ENCODE measurements around the gene CCDC78. TPM values are rescaled to one million over a fixed set of nuclear protein-coding genes. Genes with fewer than 3 reads are reported as not detected.
A peak's percentile ranks its signal among the peaks of the same experiment; 100 is the strongest.

The CCDC78 gene
- total and polyA plus RNA-seq, 2 donors = 4.8 to 12.4 TPM

DNA sequence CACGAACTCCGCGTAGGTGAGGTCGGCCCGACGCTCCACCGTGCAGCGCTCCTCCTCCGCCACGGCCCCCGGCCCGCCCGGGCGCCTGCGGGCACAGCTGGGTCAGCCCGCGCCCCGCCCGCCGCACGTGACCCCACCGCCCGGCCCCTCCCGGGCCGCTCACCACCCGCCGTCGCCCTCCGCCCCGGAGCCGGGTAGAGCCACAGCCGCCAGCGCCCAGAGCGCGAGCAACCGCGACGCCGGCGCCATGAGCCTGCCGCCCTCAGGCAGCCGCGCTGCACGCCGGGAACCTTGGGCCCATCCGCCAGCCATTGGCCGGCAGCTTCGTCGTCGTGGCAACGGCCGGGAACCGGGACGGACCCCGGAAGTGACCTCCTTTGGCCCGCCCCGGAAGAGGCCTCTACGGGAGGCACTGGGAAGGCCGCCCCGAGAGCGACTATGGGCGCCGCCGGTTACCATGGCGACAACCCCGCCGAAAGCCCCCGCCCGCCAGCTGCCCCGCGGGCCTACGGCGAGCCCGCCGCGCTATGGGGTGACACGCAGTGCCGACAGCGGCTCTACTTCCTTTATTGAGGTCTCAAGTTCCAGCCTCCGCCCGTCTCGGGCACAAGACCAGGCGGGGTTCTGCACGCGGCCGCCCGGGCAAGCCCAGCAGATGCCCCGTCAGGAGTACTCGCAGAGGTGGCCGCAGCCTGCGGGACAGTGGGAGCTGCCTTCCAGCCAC, 42.0 kb downstream of the CCDC78 start, which contains the start of gene JMJD8:
Gene JMJD8, minus strand, starts transcription at position 264 of the 724 bp plus-strand sequence. Its CDS starts 15 bp downstream, at position 249.
- Histone ChIP-seq H3K36me3 (ENCODE audit: control insufficient read depth in 2 of 2, insufficient read depth in 2 of 2, low read length in 1 of 2) (peaks cover 36 to 39% of the 10 kb centered on the region in 2 donors), H3K9me3 (ENCODE audit: control insufficient read depth in 2 of 2, insufficient read depth in 1 of 2, low read length in 1 of 2) (peaks cover 0 to 1% of the 10 kb centered on the region in 2 donors), H3K27me3 (ENCODE audit: control insufficient read depth in 2 of 2, insufficient read depth in 1 of 2, low read length in 1 of 2) (peaks cover 0 to 3% of the 10 kb centered on the region in 2 donors), H3K4me1 (ENCODE audit: control insufficient read depth in 2 of 2, insufficient read depth in 2 of 2, low read length in 2 of 2) (peaks cover 27 to 40% of the 10 kb centered on the region in 2 donors), H3K4me3 (ENCODE audit: low read length in 2 of 2) (peak within 1 kb of the TSS; percentile 52 to 79), H3K27ac (ENCODE audit: low read depth in 1 of 2, low read length in 1 of 2) (peak within 1 kb of the TSS; percentile 57 to 77)
- 5% methylated on average over 91 of the region's 91 CpGs for WGBS
- peak; percentile 69 to 96 (median 89) for DNase-seq (ENCODE audit: low read depth in 6 of 9, low spot score in 9 of 9)

DNA sequence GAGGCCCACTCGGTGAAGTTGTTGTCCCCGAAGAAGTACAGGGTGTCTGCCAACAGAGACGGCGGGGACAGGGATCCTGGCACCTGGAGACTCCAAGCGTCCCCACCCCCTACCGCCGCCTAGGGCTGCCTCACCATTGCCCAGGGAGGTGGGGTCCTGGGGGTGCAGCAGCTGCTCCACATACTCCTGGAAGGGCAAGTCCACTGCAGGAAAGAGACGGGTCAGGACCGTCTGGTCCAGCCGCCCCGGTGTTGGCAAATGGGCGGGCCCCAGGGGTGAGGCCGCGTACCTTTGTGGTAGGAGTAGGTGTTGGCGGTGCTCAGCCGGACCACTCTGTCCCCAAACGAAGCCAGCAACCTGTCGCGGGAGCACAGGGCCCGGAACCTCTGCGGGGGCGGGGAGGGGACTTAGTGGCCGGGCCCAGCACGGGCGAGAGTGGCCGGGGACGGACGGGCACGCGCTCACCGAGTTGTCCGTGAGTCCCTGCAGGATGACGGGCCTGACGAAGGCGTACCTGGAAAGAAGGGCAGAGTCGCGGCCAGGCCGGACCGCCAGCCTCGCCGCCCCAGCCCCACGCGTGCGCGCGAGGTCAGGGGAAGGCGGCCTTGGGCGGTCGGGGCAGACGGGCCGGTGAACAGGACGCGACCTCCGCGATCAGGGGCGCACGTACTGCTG, 42.7 kb downstream of the CCDC78 start:
- Histone ChIP-seq H3K27ac (ENCODE audit: low read depth in 1 of 2, low read length in 1 of 2) (peak overlapping the region in 1 of 2 donors; percentile 68), H3K27me3 (ENCODE audit: control insufficient read depth in 2 of 2, insufficient read depth in 1 of 2, low read length in 1 of 2) (peaks cover 0 to 8% of the 10 kb centered on the region in 2 donors), H3K4me3 (ENCODE audit: low read length in 2 of 2) (peak overlapping the region; percentile 37 to 79), H3K4me1 (ENCODE audit: control insufficient read depth in 2 of 2, insufficient read depth in 2 of 2, low read length in 2 of 2) (peaks cover 20 to 42% of the 10 kb centered on the region in 2 donors), H3K9me3 (ENCODE audit: control insufficient read depth in 2 of 2, insufficient read depth in 1 of 2, low read length in 1 of 2) (peaks cover 0 to 1% of the 10 kb centered on the region in 2 donors), H3K36me3 (ENCODE audit: control insufficient read depth in 2 of 2, insufficient read depth in 2 of 2, low read length in 1 of 2) (peaks cover 36 to 39% of the 10 kb centered on the region in 2 donors)
- no peak for DNase-seq (ENCODE audit: low read depth in 6 of 9, low spot score in 9 of 9)
- 30% methylated on average over 57 of the region's 57 CpGs for WGBS

DNA sequence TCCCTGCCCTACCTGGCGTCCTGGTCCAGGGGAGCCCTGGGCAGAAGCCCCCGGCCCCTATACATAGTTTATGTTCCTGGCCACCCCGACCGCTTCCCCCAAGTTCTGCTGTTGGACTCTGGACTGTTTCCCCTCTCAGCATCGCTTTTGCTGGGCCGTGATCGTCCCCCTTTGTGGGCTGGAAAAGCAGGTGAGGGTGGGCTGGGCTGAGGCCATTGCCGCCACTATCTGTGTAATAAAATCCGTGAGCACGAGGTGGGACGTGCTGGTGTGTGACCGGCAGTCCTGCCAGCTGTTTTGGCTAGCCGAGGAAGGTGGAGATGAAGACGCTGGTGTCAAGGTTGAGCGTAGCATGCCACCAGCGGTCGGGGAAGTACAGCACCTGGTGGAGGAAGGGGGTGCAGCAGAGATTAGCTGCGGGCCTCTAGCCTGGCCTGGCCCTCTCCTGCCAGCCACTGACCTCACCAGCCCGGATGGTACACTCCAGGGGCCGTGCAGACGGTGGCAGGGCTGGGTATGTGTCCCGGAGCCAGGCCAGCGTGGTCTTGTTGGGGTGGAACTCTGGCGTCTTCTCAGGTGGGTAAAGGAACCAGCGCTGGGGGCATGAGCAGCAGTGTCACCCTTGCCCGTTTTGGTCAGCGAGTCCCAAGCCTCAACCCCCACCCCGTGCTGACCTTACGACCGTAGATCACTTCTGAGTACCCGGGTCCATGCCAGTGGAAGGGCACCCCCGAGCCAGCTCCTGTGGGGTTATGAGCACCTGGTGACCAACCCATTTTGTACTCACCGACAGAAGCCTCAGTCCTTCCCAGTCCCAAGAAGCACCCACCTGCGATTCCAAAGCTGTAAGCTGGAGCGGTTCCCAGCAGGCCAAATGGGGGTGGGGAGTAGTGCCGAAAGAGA, 43.5 kb downstream of the CCDC78 start:
- WGBS = 96% methylated on average over 36 of the region's 36 CpGs
- no peak for DNase-seq (ENCODE audit: low read depth in 6 of 9, low spot score in 9 of 9)
- peaks cover 19 to 49% of the 10 kb centered on the region in 2 donors for H3K4me1 ChIP-seq (ENCODE audit: control insufficient read depth in 2 of 2, insufficient read depth in 2 of 2, low read length in 2 of 2)
- H3K27me3 ChIP-seq (ENCODE audit: control insufficient read depth in 2 of 2, insufficient read depth in 1 of 2, low read length in 1 of 2) = peaks cover 2 to 16% of the 10 kb centered on the region in 2 donors
- H3K9me3 ChIP-seq (ENCODE audit: control insufficient read depth in 2 of 2, insufficient read depth in 1 of 2, low read length in 1 of 2) = peaks cover 0 to 1% of the 10 kb centered on the region in 2 donors
- H3K27ac ChIP-seq (ENCODE audit: low read depth in 1 of 2, low read length in 1 of 2) = no peak overlapping the region
- H3K36me3 ChIP-seq (ENCODE audit: control insufficient read depth in 2 of 2, insufficient read depth in 2 of 2, low read length in 1 of 2) = peaks cover 36 to 37% of the 10 kb centered on the region in 2 donors
- H3K4me3 ChIP-seq (ENCODE audit: low read length in 2 of 2) = peak overlapping the region in 1 of 2 donors; percentile 37

- Histone ChIP-seq H3K9me3 (ENCODE audit: control insufficient read depth in 2 of 2, insufficient read depth in 1 of 2, low read length in 1 of 2) (peaks cover 0 to 1% of the 10 kb centered on the region in 2 donors), H3K4me1 (ENCODE audit: control insufficient read depth in 2 of 2, insufficient read depth in 2 of 2, low read length in 2 of 2) (peaks cover 19 to 56% of the 10 kb centered on the region in 2 donors), H3K27me3 (ENCODE audit: control insufficient read depth in 2 of 2, insufficient read depth in 1 of 2, low read length in 1 of 2) (peaks cover 7 to 25% of the 10 kb centered on the region in 2 donors), H3K4me3 (ENCODE audit: low read length in 2 of 2) (no peak overlapping the region), H3K36me3 (ENCODE audit: control insufficient read depth in 2 of 2, insufficient read depth in 2 of 2, low read length in 1 of 2) (peaks cover 29 to 31% of the 10 kb centered on the region in 2 donors), H3K27ac (ENCODE audit: low read depth in 1 of 2, low read length in 1 of 2) (no peak overlapping the region)
- 95% methylated on average over 28 of the region's 28 CpGs for WGBS
- DNase-seq (ENCODE audit: low read depth in 6 of 9, low spot score in 9 of 9) = no peak
These were observed 44.4 kb downstream of the CCDC78 start for GRCh38 chr16:681746-682427.

GRCh38 chr16:680967-681745, 45.1 kb downstream of the CCDC78 start:
- WGBS = 62% methylated on average over 44 of the region's 44 CpGs
- no peak overlapping the region for H3K27ac ChIP-seq (ENCODE audit: low read depth in 1 of 2, low read length in 1 of 2)
- DNase-seq (ENCODE audit: low read depth in 6 of 9, low spot score in 9 of 9) = no peak
- H3K4me1 ChIP-seq (ENCODE audit: control insufficient read depth in 2 of 2, insufficient read depth in 2 of 2, low read length in 2 of 2) = peaks cover 19 to 58% of the 10 kb centered on the region in 2 donors
- peaks cover 15 to 32% of the 10 kb centered on the region in 2 donors for H3K27me3 ChIP-seq (ENCODE audit: control insufficient read depth in 2 of 2, insufficient read depth in 1 of 2, low read length in 1 of 2)
- peaks cover 22 to 24% of the 10 kb centered on the region in 2 donors for H3K36me3 ChIP-seq (ENCODE audit: control insufficient read depth in 2 of 2, insufficient read depth in 2 of 2, low read length in 1 of 2)
- H3K9me3 ChIP-seq (ENCODE audit: control insufficient read depth in 2 of 2, insufficient read depth in 1 of 2, low read length in 1 of 2) = peaks cover 0 to 1% of the 10 kb centered on the region in 2 donors
- H3K4me3 ChIP-seq (ENCODE audit: low read length in 2 of 2) = peak overlapping the region; percentile 66 to 89

- H3K4me1 ChIP-seq (ENCODE audit: control insufficient read depth in 2 of 2, insufficient read depth in 2 of 2, low read length in 2 of 2) = peaks cover 21 to 58% of the 10 kb centered on the region in 2 donors
- peaks cover 20 to 38% of the 10 kb centered on the region in 2 donors for H3K27me3 ChIP-seq (ENCODE audit: control insufficient read depth in 2 of 2, insufficient read depth in 1 of 2, low read length in 1 of 2)
- DNase-seq (ENCODE audit: low read depth in 6 of 9, low spot score in 9 of 9) = no peak
- peaks cover 0 to 1% of the 10 kb centered on the region in 2 donors for H3K9me3 ChIP-seq (ENCODE audit: control insufficient read depth in 2 of 2, insufficient read depth in 1 of 2, low read length in 1 of 2)
- whole genome bisulfite sequencing = under 1% methylated on average over 38 of the region's 38 CpGs
- H3K27ac ChIP-seq (ENCODE audit: low read depth in 1 of 2, low read length in 1 of 2) = peak overlapping the region in 1 of 2 donors; percentile 94
- peak overlapping the region; percentile 66 to 89 for H3K4me3 ChIP-seq (ENCODE audit: low read length in 2 of 2)
- peaks cover 18 to 22% of the 10 kb centered on the region in 2 donors for H3K36me3 ChIP-seq (ENCODE audit: control insufficient read depth in 2 of 2, insufficient read depth in 2 of 2, low read length in 1 of 2)
These were observed 45.7 kb downstream of the CCDC78 start for GRCh38 chr16:680625-680945.

GRCh38 chr16:679814-680624, 46.2 kb downstream of the CCDC78 start, which contains the start of gene STUB1:
STUB1 (plus strand) TSS chr16:680410; CDS start chr16:680526, 116 bp downstream.
- Histone ChIP-seq H3K36me3 (ENCODE audit: control insufficient read depth in 2 of 2, insufficient read depth in 2 of 2, low read length in 1 of 2) (peaks cover 18 to 22% of the 10 kb centered on the region in 2 donors), H3K4me3 (ENCODE audit: low read length in 2 of 2) (peak within 1 kb of the TSS; percentile 66 to 89), H3K27ac (ENCODE audit: low read depth in 1 of 2, low read length in 1 of 2) (peak within 1 kb of the TSS; percentile 87 to 94), H3K27me3 (ENCODE audit: control insufficient read depth in 2 of 2, insufficient read depth in 1 of 2, low read length in 1 of 2) (peaks cover 26 to 43% of the 10 kb centered on the region in 2 donors), H3K4me1 (ENCODE audit: control insufficient read depth in 2 of 2, insufficient read depth in 2 of 2, low read length in 2 of 2) (peaks cover 21 to 58% of the 10 kb centered on the region in 2 donors), H3K9me3 (ENCODE audit: control insufficient read depth in 2 of 2, insufficient read depth in 1 of 2, low read length in 1 of 2) (peaks cover 0 to 1% of the 10 kb centered on the region in 2 donors)
- WGBS = 2% methylated on average over 91 of the region's 91 CpGs
- peak in 7 of 9 donors; percentile 59 to 84 (median 76) for DNase-seq (ENCODE audit: low read depth in 6 of 9, low spot score in 9 of 9)

All from thymus (tissue), 11 donors.